Measurements from ENCODE around the gene FOXE3.

The FOXE3 gene

DNA sequence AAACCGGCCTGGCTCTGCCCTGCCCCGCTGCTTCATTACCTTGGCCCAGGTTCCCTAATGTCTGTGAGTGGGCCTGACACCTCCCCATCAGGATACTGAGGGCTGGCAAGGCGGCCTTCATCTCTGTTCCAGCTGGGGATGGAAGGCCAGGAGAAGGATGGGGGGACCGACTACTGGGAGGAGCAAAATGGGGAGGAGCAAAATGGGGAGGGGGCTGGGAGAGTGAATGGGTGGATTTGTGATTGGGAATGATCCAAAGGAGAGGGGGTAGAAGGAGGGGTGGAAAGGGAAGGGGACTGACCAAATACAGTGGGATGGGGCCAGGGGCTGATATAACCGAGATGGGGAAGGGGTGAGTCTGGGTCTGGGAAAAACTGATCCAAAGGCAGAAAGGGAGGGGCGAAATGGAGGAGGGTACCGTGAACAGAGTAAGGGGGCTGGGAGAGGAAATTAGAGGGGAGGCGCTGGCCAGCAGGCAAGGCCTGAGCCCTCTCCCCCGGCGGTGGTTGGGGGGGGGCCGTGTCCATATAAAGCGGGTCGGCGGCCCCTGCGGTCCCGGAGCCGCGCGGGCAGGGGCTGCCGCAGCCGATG lies at the start of gene FOXE3:
Gene FOXE3, plus strand, starts transcription at position 558 of the 591 bp plus-strand sequence. Its CDS starts 31 bp downstream, at position 589.
- no peak for DNase-seq

- DNase-seq: no peak
Measured at GRCh38 chr1:47367651-47368050, 48.4 kb upstream of the FOXE3 start.

- DNase-seq: no peak
Measured at GRCh38 chr1:47371016-47371517, 45.0 kb upstream of the FOXE3 start.

DNA sequence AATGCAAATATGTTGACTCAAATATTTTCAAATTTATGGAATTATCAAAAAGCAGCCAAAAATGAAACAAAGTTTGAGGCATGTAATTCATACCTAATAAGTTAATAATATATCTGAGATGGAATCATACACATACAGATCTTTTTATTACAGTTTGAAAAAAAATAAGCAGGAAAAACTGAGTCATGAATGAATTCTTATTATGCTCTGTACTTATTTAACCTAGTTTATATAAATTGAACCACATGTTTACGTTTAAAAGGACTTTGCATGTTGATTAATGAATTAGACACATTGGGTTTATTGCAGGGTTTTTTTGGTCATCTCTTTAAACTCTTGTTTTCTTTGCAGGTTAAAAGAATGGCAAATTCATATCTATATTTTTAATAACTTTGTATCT lies 41.6 kb upstream of the FOXE3 start:
- DNase-seq: no peak

- no peak for DNase-seq
Measured at GRCh38 chr1:47378147-47378546, 37.9 kb upstream of the FOXE3 start.

DNA sequence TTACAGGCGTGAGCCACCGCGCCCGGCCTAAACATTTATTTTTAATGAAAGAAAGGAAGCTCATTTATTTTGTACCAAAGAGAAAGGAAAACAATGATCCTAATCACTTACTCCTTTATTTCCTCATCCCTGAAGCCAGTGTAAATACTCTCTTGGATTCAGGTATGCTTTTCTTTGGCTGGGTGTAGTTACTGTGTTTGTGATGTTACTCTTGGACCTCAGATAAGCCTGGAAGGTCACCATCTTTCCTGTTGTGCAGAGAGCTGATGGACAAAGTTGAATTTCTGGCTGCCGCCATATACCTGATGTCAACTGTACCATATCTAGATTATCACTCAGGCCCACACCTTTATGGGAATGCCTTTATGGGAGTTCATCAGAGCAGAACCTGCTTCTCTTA lies 35.4 kb upstream of the FOXE3 start:
- no peak for DNase-seq

DNA sequence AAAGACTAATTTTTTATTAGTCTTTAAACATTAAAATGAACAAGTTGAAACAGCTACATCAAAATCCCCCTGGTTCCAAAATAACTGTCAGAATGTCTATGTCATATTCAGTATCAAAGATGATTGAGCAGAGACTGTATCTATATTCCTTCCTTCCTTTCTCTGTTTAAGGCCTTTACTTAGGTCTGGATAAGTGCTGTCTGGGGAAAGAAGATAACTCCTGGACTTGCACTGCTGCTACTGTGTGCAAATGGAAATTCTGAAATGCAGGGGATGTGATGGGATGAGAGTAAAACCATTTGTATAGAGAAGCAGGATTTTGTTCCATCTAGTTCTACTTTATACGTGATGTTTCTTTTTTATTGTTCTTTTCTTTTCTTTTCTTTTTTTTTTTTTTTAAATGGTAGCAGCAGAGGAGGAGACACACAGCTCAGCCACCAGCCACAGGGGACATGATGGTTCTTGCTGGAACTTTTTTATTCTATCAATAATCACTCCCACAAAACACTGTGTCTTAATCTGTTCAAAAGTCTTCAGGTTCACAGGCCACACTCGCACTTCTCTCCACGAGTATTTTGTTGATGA lies 33.6 kb upstream of the FOXE3 start:
- no peak for DNase-seq

GRCh38 chr1:47384083-47384482 lies 32.0 kb upstream of the FOXE3 start:
- DNase-seq: no peak

DNA sequence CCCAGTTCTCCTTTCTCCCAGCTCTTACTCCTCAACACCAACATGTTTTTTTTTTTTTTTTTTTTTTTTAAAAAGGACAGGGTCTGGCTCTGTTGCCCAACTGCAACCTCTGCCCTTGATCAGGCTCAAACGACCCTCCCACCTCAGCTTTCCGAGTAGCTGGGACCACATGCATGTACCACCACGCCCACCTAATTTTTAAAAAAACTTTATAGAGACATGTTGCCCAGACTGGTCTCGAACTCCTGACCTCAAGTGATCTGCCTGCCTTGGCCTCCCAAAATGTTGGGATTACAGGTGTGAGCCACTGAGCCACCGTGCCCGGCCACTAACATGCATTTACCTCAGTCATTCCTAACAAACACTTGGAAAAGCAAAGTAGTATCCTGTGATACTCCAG lies 31.1 kb upstream of the FOXE3 start:
- no peak for DNase-seq

GRCh38 chr1:47386268-47386667 lies 29.8 kb upstream of the FOXE3 start:
- DNase-seq: no peak

- DNase-seq: no peak
Measured at GRCh38 chr1:47388030-47388890, 27.8 kb upstream of the FOXE3 start.

DNA sequence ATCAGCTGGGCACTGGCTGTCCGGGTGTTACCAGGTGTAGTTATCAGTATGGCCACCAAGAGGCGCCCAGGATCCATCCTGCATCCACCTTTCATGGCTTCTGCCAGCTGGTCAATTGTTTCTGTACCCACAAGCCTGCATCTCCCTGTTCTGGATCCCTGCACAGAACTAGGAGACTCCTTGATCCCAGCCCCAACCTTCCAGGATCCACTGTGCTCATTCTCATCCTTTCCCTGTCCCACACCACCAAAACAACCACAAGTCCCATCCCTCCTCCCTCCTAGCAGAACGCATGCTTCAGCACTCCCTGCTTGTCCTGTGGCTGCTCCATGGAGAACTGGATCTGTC lies 27.2 kb upstream of the FOXE3 start:
- DNase-seq: peak; percentile 52

- no peak for DNase-seq
Measured at GRCh38 chr1:47389731-47390130, 26.4 kb upstream of the FOXE3 start.

DNA sequence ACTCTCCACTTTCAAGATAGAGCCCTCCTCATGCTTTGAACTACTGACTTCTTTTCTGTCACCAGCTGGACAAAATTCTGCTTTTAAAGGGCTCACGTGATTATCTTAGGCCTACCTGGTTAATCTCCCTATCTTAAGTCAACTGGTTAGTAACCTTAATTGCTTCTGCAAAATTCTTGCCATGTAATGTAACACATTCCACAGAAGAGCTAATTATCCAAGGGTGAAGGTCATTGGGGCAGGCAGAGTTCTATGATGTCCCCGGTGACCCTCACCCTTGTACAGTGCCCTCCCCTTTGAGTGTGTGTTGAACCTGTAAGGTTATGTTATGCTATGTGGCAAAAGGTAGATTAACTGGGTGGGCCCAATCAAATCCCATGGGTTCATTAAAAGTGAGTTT lies 25.2 kb upstream of the FOXE3 start:
- DNase-seq: no peak

DNA sequence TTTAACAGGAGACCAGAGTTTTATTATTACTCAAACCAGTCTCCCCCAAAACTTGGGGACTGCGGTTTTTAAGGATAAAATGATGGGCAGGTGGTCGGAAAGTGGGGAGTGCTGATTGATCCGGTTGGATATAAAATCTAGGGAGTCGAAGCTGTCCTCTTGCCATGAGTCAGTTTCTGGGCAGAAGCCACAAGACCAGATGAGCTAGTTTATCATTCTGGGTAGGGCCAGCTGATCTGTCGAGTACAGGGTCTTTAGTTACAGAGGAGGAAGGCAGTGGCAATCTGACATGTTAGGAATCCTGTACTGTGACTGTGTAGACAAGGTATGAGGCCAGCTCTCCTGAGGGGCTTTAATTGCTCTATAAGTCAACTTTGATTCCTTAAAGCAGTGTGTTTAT lies 22.9 kb upstream of the FOXE3 start:
- DNase-seq: no peak

DNA sequence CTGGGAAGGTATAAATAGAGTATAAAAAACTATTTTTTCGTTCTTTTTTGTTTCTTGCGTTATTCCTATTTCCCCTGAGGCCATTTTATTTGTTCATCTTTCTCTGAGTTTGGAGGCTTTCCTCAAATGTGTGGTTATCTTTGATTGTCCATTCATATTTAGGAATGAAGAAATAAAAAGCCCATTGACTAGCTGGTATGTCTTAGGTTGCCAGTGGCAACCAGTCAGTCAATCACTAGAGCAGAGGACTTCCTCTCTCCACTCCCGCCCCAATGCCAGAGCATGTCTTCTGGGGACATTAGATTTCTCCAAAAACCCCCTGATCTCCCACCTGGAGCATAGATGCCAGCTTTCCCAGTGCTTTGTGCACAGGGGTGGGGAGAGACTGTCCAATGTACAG lies 20.7 kb upstream of the FOXE3 start:
- DNase-seq: no peak

DNA sequence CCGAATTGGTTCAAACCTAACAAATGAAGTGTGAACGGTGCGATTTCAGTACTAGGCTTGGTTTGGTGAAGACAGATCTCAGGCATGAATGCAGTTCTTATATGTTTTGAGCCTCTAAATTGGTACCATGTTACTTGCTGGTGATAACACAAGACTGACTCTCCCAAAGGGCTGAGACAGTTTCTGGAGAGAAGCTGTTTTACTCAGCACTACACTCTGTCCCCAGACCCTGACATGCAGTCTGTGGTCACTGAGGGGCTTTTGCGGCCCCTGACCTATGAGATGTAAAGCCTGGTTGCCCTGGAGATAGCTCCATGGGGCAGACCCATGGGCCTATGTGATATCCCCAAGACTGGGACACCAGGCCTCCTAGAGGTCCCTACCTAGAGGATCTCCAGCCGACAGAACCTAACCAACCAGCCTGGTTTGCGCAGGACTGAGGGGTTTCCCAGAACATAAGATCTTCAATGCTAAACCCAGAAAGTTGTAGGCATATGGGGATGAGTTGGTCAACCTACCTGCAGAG lies 19.4 kb upstream of the FOXE3 start:
- no peak for DNase-seq

DNA sequence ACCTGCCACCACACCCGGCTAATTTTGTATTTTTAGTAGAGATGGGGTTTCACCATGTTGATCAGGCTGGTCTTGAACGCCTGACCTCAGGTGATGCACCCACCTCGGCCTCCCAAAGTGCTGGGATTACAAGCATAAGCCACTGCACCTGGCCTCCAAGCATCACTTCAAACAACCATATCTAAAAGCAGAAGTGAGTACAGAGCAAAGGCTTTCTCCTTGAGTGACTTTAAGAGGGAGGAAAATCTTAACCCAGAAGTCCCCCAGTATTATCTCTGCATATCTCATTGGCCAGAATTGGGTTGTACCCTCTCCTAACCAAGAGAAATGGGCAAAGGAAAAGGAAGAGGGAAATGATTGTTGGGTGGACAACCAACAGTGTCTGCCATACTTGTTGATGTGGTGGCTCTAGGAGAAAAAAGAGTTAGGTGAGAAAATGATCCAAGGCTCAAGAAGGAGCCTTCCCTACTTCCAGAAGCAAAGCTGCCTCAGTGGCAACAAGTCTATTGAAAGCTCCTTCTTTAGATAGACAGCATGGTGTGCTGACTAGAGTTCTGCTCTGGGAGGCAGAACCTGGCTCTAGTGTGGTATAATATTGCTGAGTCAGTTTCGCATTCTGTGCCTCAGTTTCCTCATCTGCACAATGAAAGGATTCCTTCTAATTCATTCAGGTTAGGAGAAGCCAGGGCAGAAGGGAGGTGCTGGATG lies 16.8 kb upstream of the FOXE3 start:
- no peak for DNase-seq

DNA sequence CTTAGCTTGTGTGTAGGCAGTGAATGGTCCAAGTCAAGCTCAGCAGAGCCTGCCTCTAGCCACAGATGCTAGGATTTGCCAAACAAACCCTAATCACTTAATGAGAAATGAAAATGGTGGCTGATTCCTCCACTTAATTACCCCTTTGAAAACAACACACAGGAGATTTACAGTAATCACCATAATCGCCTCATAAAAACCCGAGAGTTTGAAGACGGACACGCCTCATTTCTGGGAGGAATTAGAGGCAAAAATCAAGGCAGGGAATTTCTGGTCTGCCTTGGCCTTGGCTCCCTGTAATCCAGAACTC lies 16.3 kb upstream of the FOXE3 start:
- DNase-seq: no peak

DNA sequence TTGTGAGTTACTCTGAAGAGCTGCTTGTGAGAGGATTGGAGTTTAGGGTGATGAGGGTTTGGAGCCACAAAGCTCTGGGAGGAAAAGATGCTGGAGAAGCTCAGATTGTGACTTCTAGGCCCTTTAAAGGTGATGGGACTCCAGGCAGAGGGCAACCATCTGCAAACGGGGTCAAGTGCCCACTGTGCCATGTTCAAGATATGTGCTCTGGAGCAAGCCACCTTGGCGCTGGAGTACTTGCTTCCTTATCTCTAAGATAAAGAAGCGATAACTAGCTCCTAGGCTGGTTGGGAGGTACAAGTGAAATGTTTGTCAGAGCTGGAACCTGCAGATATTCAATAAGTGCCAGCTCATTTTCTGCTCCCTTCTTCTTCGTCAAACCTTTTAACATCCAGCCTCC lies 14.3 kb upstream of the FOXE3 start:
- DNase-seq: no peak

GRCh38 chr1:47402591-47402990 lies 13.5 kb upstream of the FOXE3 start:
- DNase-seq: no peak

DNA sequence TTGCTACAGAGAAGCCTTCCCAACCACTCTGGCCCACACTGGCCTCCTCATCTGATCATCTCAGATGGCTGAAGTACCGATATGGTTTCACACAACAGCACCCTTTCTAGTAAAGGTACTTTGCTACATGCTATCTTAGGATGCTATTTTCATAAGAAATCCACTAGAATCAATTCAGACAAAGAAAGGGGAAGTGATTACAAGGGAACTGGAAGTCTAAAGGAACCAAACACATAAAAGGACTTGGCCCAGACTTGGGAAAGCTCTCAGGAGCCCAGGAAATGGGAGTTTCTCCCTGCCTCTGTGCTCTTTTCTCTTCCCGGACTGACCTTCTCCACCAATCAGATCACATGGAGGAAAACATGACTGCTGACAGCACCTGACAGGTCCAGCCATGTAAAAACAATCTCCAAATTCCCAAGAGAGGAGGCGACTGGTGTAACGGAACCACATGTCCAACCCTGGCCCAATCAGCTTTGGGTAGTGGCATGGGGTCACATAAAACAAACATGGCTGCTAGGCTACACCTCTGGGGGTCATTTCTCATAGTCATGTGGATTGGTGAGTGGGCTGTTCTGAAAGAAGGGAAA lies 12.7 kb upstream of the FOXE3 start:
- DNase-seq: no peak

- DNase-seq: peak; percentile 37
Measured at GRCh38 chr1:47405697-47406096, 10.4 kb upstream of the FOXE3 start.

Data from inflammatory macrophage treated with lipopolysaccharide for 4 hours (primary cell).